22Rv1 (cell line): ENCODE measurements around the gene GYS1.

ENCODE experiments used
- H3K27ac ChIP-seq: fragments of 450-650 bp; 2 replicates; pipeline ENCODE4 v1.5.1; 2017
- CTCF ChIP-seq: fragments of 450-650 bp; IDR thresholded peaks from 2 replicates; pipeline ENCODE4 v1.5.1; 2017; ENCODE audit warnings: mild to moderate bottlenecking
- ZFX ChIP-seq: fragments of 450-650 bp; IDR thresholded peaks from 2 replicates; pipeline ENCODE4 v1.6.1; 2017; ENCODE audit warnings: antibody characterized with exemption, borderline replicate concordance

GYS1 gene

DNA sequence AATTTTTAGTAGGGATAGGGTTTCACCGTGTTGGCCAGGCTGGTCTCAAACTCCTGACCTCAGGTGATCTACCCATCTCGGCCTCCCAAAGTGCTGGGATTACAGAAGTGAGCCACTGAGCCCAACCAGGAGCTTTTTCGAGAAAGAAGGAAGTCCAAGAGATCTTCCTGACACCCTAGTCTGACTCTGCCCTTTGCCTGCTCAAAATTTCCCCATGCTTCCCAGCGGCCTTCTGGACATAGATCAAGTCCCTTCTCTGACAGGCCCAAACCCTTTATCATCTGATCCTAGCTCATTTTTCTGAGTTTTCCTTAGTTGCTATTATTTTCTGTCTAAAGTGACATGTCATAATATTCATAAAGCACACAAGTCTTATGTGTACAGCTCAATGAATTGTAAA, 40.0 kb downstream of the GYS1 start:
- TF ChIP-seq CTCF = no peak
- TF ChIP-seq ZFX = no peak
- H3K27ac ChIP-seq = no peak overlapping the region

DNA sequence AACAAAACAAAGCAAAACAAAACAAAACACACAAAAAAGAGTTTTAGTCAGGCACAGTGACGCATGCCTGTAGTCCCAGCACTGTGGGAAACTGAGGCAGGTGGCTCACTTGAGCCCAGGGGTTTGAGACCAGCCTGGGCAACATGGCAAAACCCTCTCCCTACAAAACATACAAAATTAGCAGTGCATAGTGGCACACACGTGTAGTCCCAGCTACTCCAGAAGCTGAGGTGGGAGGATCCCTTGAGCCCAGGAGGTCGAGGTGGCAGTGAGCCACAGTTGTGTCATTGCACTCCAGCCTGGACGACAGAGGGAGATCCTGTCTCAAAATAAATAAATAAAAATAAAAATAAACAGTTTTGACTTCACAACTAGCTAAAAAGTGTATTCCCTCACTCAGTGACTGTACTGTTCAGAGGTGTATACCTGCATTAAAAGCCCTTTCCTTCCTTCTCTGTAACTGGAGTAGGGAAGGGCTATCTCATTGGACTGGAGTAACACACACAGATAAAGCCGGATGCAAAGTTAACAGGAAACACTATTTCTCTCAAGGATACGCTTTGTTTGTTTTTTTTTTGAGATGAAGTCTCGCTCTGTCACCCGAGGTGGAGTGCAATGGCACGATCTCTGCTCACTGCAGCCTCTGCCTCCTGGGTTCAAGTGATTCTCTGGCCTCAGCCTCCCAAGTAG, 42.1 kb downstream of the GYS1 start:
- H3K27ac ChIP-seq = no peak overlapping the region
- no peak for TF ChIP-seq ZFX
- no peak for TF ChIP-seq CTCF

- H3K27ac ChIP-seq = no peak overlapping the region
- TF ChIP-seq ZFX = no peak
Measured at GRCh38 chr19:48950159-48950558, 43.0 kb downstream of the GYS1 start.

GRCh38 chr19:48947258-48947542, 45.9 kb downstream of the GYS1 start:
- TF ChIP-seq CTCF = no peak
- no peak for TF ChIP-seq ZFX
- H3K27ac ChIP-seq = no peak overlapping the region

- no peak for TF ChIP-seq CTCF
- no peak for TF ChIP-seq ZFX
- H3K27ac ChIP-seq = no peak overlapping the region
Measured at GRCh38 chr19:48946463-48947257, 46.4 kb downstream of the GYS1 start.

GRCh38 chr19:48945817-48946216, 47.3 kb downstream of the GYS1 start:
- no peak overlapping the region for H3K27ac ChIP-seq

DNA sequence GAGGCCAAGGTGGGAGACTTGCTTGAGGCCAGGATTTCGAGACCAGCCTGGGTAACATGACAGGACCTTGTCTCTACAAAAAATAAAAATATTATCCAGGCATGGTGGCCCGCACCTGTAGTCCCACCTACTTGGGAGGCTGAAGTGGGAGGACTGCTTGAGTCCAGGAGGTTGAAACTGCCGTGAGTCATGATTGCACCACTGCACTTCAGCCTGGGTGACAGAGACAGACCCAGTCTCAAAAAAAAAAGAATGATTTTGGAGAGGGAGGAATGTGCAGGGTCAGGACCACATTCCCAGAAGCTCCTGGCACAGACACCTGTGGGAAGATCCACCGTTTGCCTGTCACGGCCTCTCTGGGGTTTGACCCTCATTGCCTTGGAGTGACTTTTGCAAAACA, 47.7 kb downstream of the GYS1 start:
- TF ChIP-seq ZFX (no peak), CTCF (no peak)
- no peak overlapping the region for H3K27ac ChIP-seq

More at GRCh38 chr19:48945817-48946216, 47.3 kb downstream of the GYS1 start:
- TF ChIP-seq CTCF (no peak), ZFX (no peak)
